GM10266 (cell line): ENCODE results near the gene CLIC4.
"Not testable (repeated sequence)": the region's sequence is repeated elsewhere in the genome, so short reads cannot be mapped to it uniquely, and the experiment has no call there.

Experiments used
- DNase-seq: peaks from one replicate; pipeline ENCODE4 v3.0.0; 2012; ENCODE audit errors: extremely low spot score
- TF ChIP-seq, protein P1 (sequence below): IDR thresholded peaks from 2 replicates; pipeline ENCODE4 v1.5.1; 2012; ENCODE audit warnings: mild to moderate bottlenecking, low read depth; ENCODE audit not compliant: control insufficient read depth, insufficient read depth; ENCODE audit errors: missing control alignments

Gene CLIC4

DNA sequence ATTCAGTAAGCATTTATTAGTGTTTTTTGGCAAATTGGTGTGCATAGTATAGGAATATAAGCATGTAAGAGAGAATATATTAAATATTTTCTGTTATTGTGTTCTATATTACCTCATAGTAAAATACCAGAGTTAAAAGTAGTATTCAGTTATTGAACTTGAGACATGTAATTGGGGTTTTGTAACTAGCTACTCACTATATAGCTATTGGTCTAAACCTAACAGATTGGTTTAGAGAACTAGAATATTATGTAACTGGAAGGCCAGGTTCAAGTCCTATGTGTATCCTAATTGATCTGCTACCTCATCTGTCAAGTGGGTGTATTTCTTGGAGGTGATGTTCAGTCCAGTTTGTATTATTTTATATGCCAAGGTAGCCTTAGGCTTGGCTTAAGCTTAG, 26.3 kb downstream of the CLIC4 start:
- no peak for DNase-seq
- TF ChIP-seq, protein P1, sequence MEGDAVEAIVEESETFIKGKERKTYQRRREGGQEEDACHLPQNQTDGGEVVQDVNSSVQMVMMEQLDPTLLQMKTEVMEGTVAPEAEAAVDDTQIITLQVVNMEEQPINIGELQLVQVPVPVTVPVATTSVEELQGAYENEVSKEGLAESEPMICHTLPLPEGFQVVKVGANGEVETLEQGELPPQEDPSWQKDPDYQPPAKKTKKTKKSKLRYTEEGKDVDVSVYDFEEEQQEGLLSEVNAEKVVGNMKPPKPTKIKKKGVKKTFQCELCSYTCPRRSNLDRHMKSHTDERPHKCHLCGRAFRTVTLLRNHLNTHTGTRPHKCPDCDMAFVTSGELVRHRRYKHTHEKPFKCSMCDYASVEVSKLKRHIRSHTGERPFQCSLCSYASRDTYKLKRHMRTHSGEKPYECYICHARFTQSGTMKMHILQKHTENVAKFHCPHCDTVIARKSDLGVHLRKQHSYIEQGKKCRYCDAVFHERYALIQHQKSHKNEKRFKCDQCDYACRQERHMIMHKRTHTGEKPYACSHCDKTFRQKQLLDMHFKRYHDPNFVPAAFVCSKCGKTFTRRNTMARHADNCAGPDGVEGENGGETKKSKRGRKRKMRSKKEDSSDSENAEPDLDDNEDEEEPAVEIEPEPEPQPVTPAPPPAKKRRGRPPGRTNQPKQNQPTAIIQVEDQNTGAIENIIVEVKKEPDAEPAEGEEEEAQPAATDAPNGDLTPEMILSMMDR = no peak

DNA sequence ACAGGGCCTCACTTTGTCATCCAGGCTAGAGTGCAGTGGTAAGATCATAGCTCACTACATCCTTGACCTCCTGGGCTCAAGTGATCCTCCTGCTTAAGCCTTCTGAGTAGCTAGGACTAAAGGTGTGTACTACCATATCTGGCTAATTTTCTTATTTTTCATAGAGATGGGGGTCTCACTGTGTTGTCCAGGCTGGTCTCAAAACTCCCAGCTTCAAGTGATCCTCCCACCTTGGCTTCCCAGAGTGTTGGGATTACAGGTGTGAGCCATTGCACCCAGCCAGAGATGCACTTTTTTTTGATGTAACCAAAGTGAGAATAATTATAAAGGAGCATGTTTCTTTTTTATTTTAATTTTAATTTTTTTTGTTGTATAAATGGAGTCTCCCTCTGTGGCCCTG, 28.4 kb downstream of the CLIC4 start:
- DNase-seq = no peak
- TF ChIP-seq, protein P1 = no peak

DNA sequence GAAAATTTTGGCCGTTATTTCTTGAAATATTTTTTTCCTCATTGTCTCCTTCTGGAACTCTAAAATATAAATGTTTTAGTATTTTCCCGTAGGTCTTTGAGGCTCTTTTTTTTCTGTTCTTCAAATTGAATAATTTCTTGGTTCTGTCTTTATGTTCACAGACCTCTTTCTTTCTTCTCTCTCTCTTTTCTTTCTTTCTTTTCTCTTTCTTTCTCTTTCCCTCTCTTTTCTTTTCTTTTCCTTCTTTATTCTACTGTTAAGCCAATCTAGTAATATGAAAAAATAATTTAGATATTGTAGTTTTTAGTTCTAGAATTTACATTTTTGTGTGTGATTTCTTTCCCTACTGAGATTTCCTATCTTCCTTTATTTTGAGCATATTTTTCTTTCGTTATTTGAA, 30.1 kb downstream of the CLIC4 start:
- no peak for DNase-seq
- TF ChIP-seq, protein P1 = no peak

DNA sequence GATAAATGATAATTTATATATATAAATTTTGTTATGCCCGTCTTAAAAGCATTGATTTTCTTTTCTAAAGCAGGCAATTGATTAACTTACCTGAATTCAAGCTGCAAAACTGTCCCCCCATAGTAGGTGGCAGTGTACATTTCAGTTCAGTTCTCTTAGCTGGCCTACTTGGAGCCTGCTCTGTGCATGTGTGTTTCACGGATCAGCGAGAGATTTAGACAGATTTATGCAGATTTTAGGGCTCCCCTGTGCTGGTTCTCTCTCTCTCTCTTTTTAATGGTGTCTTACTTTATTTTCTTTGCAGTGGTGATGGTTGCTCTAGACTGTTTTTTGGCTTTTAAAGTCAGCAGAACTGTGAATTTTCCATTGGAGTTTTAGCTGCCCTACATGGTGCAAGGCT, 30.7 kb downstream of the CLIC4 start:
- no peak for DNase-seq
- TF ChIP-seq, protein P1 = no peak

DNA sequence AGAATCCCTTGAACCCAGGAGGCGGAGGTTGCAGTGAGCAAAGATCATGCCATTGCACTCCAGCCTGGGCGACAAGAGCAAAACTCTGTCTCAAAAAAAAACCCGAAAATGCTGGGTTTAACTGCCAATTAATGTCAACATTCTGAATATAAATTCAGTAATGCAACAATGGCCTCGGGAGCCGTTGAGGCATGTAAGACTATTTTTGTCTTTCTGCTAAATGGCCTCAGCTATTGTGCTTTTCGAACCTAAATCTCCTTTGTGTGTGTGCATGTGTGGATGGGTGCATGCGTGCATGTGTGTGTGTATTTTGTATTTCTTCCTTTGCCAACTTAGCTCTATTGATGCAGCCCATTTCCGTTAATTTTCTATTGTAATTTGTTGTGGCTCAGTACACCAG, 31.6 kb downstream of the CLIC4 start:
- TF ChIP-seq, protein P1 = no peak

DNA sequence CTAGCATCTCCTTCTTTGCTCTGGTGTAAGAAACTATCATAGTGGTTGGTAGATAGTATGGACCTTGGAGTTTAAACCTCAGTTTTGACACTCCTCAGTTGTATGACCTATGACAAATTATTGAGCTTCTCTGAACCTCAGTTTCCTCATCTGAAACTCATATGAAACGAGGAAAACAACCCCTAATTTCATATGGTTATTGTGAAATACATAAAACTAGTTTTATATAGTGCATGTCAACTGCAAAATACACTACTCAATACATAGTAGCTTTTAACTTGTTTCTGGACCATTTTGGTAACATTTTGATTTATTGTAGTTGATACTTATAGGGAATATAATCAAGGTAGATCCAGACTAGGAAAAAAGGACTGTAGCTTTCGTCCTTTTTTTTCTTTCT, 32.9 kb downstream of the CLIC4 start:
- TF ChIP-seq, protein P1 = no peak
- DNase-seq = no peak

More for the DNA sequence above, 31.6 kb downstream of the CLIC4 start:
- DNase-seq = no peak

DNA sequence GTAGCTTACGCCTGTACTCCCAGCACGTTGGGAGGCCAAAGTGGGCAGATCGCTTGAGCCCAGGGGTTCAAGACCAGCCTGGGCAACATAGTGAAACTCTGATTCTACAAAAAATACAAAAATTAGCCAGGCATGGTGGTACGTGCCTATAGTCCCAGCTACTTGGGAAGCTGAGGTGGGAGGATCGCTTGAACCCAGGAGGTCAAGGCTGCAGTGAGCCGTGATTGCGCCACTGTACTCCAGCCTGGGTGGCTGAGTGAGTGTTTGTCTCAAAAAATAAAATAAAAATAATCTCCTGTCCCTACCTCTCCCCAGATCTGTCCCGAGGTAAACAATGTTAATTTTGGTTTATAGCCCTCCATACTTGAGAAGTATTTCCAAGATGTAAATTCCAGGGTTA, 34.0 kb downstream of the CLIC4 start:
- not testable (repeated sequence) for DNase-seq
